ENCODE measurements around the gene ZNF718.
"Not testable (repeated sequence)": the region's sequence is repeated elsewhere in the genome, so short reads cannot be mapped to it uniquely, and the experiment has no call there.

The ZNF718 gene

DNA sequence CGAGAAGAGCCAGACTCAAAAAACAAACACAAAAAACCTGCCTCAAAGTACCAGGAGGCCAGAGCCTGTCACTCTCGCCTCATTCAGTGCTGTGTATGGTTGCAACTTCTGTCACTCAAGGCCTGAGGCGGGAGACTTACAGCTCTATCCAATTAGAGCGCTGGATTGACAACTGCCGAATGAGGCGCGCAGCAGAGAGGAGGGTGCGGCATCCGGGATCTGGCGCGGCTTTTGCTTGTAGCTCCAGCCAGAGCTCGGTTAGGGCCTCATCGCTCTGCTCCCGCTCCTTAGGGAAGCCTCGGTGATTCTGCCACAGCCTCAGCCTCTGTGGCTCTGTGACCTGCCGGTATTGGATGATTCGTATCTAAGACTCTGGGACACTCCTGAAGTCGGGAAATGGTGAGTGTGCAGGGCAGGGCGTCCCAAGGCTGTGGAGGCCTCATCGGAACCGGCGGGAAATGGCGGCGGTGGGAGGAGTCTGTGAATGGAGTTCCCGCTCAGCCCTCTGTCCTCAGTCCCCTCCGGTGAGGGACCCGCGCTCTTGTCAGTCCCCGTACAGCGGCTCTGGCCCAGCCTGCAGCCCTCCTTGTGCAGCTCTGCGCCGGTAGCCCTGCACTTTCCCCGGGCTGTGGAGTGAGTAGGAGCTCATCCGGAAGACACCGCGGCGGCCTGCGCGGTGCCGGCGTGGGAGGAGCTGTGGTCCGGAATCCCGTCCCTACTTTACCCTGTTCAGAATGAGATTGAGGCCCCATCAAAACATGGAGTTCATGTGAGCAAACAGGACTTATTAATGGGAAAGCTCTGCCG lies at the start of gene ZNF718:
Gene ZNF718 (plus strand): TSS at position 227 of the 807 bp plus-strand sequence. CDS start 170 bp downstream, at position 397.
- no peaks in the 10 kb centered on the region for H3K9me2 ChIP-seq (replicated peaks; ENCODE audit: control insufficient read depth, low read length)
- H3K27me3 ChIP-seq (ENCODE audit: control insufficient read depth, low read length), result no peaks in the 10 kb centered on the region
- peaks cover 52% of the 10 kb centered on the region for H3K79me2 ChIP-seq (ENCODE audit: control insufficient read depth, low read length)
- peaks cover 52% of the 10 kb centered on the region for H3K36me3 ChIP-seq (ENCODE audit: control insufficient read depth, low read length)
- H3K9me3 ChIP-seq (ENCODE audit: control insufficient read depth, insufficient read depth, low read length), result peaks cover 57% of the 10 kb centered on the region
- H3K27ac ChIP-seq (ENCODE audit: low read depth, low read length), result peak within 1 kb of the TSS; percentile 83
- TF ChIP-seq EZH2phosphoT487 (IDR thresholded peaks at IDR 0.05; ENCODE audit: borderline replicate concordance, low read length), result no peak
- TF ChIP-seq, protein P1, sequence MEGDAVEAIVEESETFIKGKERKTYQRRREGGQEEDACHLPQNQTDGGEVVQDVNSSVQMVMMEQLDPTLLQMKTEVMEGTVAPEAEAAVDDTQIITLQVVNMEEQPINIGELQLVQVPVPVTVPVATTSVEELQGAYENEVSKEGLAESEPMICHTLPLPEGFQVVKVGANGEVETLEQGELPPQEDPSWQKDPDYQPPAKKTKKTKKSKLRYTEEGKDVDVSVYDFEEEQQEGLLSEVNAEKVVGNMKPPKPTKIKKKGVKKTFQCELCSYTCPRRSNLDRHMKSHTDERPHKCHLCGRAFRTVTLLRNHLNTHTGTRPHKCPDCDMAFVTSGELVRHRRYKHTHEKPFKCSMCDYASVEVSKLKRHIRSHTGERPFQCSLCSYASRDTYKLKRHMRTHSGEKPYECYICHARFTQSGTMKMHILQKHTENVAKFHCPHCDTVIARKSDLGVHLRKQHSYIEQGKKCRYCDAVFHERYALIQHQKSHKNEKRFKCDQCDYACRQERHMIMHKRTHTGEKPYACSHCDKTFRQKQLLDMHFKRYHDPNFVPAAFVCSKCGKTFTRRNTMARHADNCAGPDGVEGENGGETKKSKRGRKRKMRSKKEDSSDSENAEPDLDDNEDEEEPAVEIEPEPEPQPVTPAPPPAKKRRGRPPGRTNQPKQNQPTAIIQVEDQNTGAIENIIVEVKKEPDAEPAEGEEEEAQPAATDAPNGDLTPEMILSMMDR (IDR thresholded peaks at IDR 0.05; ENCODE audit: low read depth, low read length, poor library complexity, severe bottlenecking), result no peak
- peak within 1 kb of the TSS; percentile 88 for H3K4me2 ChIP-seq (ENCODE audit: low read length)
- no peaks in the 10 kb centered on the region for H3F3A ChIP-seq (ENCODE audit: control insufficient read depth, insufficient read depth)
- peaks cover 15% of the 10 kb centered on the region for H3K4me1 ChIP-seq (ENCODE audit: control insufficient read depth, low read length)
- H3K4me3 ChIP-seq (ENCODE audit: low read length), result peak within 1 kb of the TSS; percentile 96
- no peaks in the 10 kb centered on the region for H4K20me1 ChIP-seq (ENCODE audit: control insufficient read depth, insufficient read depth, low read depth, low read length)

DNA sequence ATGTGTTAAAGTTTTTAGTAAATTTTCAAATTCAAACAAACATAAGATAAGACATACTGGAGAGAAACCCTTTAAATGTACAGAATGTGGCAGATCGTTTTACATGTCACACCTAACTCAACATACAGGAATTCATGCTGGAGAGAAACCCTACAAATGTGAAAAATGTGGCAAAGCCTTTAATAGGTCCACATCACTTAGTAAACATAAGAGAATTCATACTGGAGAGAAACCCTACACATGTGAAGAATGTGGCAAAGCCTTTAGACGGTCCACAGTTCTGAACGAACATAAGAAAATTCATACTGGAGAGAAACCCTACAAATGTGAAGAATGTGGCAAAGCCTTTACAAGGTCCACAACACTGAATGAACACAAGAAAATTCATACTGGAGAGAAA lies 38.4 kb upstream of the ZNF718 start:
- H3K79me2 ChIP-seq (ENCODE audit: control insufficient read depth, low read length), result no peaks in the 10 kb centered on the region
- no peaks in the 10 kb centered on the region for H4K20me1 ChIP-seq (ENCODE audit: control insufficient read depth, insufficient read depth, low read depth, low read length)
- H3K4me2 ChIP-seq (ENCODE audit: low read length), result no peak overlapping the region
- no peaks in the 10 kb centered on the region for H3K9me2 ChIP-seq (replicated peaks; ENCODE audit: control insufficient read depth, low read length)
- H3K4me1 ChIP-seq (ENCODE audit: control insufficient read depth, low read length), result no peaks in the 10 kb centered on the region
- no peak overlapping the region for H3K4me3 ChIP-seq (ENCODE audit: low read length)
- H3F3A ChIP-seq (ENCODE audit: control insufficient read depth, insufficient read depth), result no peaks in the 10 kb centered on the region
- TF ChIP-seq, protein P1 (IDR thresholded peaks at IDR 0.05; ENCODE audit: low read depth, low read length, poor library complexity, severe bottlenecking), result no peak
- no peak for TF ChIP-seq EZH2phosphoT487 (IDR thresholded peaks at IDR 0.05; ENCODE audit: borderline replicate concordance, low read length)
- H3K27ac ChIP-seq (ENCODE audit: low read depth, low read length), result no peak overlapping the region
- no peaks in the 10 kb centered on the region for H3K27me3 ChIP-seq (ENCODE audit: control insufficient read depth, low read length)
- peaks cover 17% of the 10 kb centered on the region for H3K36me3 ChIP-seq (ENCODE audit: control insufficient read depth, low read length)
- H3K9me3 ChIP-seq (ENCODE audit: control insufficient read depth, insufficient read depth, low read length), result peaks cover 57% of the 10 kb centered on the region

DNA sequence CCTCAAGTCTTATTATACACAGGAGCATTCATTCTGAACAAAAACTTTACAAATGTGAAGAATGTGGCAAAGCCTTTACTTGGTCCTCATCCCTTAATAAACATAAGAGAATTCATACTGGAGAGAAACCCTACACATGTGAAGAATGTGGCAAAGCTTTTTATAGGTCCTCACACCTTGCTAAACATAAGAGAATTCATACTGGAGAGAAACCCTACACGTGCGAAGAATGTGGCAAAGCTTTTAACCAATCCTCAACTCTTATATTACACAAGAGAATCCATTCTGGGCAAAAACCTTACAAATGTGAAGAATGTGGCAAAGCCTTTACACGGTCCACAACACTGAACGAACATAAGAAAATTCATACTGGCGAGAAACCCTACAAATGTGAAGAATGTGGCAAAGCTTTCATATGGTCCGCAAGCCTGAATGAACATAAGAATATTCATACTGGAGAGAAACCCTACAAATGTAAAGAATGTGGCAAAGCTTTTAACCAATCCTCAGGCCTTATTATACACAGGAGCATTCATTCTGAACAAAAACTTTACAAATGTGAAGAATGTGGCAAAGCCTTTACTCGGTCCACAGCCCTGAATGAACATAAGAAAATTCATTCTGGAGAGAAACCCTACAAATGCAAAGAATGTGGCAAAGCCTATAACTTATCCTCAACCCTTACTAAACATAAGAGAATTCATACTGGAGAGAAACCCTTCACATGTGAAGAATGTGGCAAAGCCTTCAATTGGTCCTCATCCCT lies 37.6 kb upstream of the ZNF718 start:
- H3K27ac ChIP-seq (ENCODE audit: low read depth, low read length); H3K4me2 ChIP-seq (ENCODE audit: low read length); H3K9me2 ChIP-seq (replicated peaks; ENCODE audit: control insufficient read depth, low read length); H4K20me1 ChIP-seq (ENCODE audit: control insufficient read depth, insufficient read depth, low read depth, low read length); H3K27me3 ChIP-seq (ENCODE audit: control insufficient read depth, low read length); H3F3A ChIP-seq (ENCODE audit: control insufficient read depth, insufficient read depth); H3K4me1 ChIP-seq (ENCODE audit: control insufficient read depth, low read length); H3K4me3 ChIP-seq (ENCODE audit: low read length); H3K79me2 ChIP-seq (ENCODE audit: control insufficient read depth, low read length): not testable (repeated sequence)
- Histone ChIP-seq H3K36me3 (ENCODE audit: control insufficient read depth, low read length) (peaks cover 17% of the 10 kb centered on the region), H3K9me3 (ENCODE audit: control insufficient read depth, insufficient read depth, low read length) (peaks cover 58% of the 10 kb centered on the region)

DNA sequence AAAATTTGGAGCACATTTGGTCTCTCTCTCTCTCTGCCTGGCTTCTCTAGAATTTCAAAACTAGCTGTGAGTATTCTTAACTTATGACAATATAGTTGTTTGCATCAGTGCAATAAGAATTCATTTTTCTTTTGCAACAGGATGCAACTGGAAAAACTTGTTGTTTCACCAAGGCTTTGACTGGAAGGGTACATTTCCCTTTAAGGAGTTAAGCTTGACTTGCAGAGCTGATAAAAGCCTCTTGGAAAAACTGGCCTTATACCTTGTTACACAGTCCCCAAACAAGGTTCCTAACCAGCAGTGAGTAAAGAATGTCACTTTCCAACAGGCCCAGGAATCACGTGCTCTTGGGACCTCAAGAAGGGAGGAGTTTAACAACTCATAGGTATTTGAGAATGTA lies 25.9 kb upstream of the ZNF718 start:
- H3K27me3 ChIP-seq (ENCODE audit: control insufficient read depth, low read length), result no peaks in the 10 kb centered on the region
- H3K9me3 ChIP-seq (ENCODE audit: control insufficient read depth, insufficient read depth, low read length), result peaks cover 25% of the 10 kb centered on the region; the same call in 1 of the 2 replicates
- no peaks in the 10 kb centered on the region for H3K4me1 ChIP-seq (ENCODE audit: control insufficient read depth, low read length)
- H3K36me3 ChIP-seq (ENCODE audit: control insufficient read depth, low read length), result no peaks in the 10 kb centered on the region
- no peak overlapping the region for H3K4me2 ChIP-seq (ENCODE audit: low read length)
- H3K79me2 ChIP-seq (ENCODE audit: control insufficient read depth, low read length), result no peaks in the 10 kb centered on the region
- H3K9me2 ChIP-seq (replicated peaks; ENCODE audit: control insufficient read depth, low read length), result no peaks in the 10 kb centered on the region
- H3F3A ChIP-seq (ENCODE audit: control insufficient read depth, insufficient read depth), result no peaks in the 10 kb centered on the region
- H3K27ac ChIP-seq (ENCODE audit: low read depth, low read length), result no peak overlapping the region
- H4K20me1 ChIP-seq (ENCODE audit: control insufficient read depth, insufficient read depth, low read depth, low read length), result no peaks in the 10 kb centered on the region
- TF ChIP-seq, protein P1 (IDR thresholded peaks at IDR 0.05; ENCODE audit: low read depth, low read length, poor library complexity, severe bottlenecking), result no peak
- TF ChIP-seq EZH2phosphoT487 (IDR thresholded peaks at IDR 0.05; ENCODE audit: borderline replicate concordance, low read length), result no peak
- H3K4me3 ChIP-seq (ENCODE audit: low read length), result no peak overlapping the region

Data from DOHH2 (cell line).